ENCODE results near the gene SPACA7. TPM values are rescaled to one million over a fixed set of nuclear protein-coding genes. Genes with fewer than 3 reads are reported as not detected.

The SPACA7 gene
- total and polyA plus RNA-seq, 9 of the 15 experiments (the other 6 are each of a cell fraction or from before 2014, with no cell fraction given) = not detected

GRCh38 chr13:112475889-112476288 lies 99.7 kb downstream of the SPACA7 start:
- Histone ChIP-seq H3K4me1 (replicated peaks in 1 of 2; ENCODE audit: control insufficient read depth in 2 of 2, insufficient read depth in 2 of 2, low read length in 2 of 2) (no peaks in the 10 kb centered on the region), H3K9ac (ENCODE audit: insufficient read depth in 1 of 2, low read depth in 2 of 2, low read length in 2 of 2) (no peak overlapping the region), H3K9me3 (replicated peaks; ENCODE audit: control insufficient read depth, insufficient read depth, low read depth, low read length) (no peaks in the 10 kb centered on the region), H3K36me3 (ENCODE audit: control insufficient read depth, insufficient read depth, low read length) (no peaks in the 10 kb centered on the region), H3K27me3 (ENCODE audit: control insufficient read depth in 2 of 2, insufficient read depth in 2 of 2, low read length in 2 of 2) (no peaks in the 10 kb centered on the region; a peak in 1 of 5 replicates), H3K9me1 (ENCODE audit: control insufficient read depth, insufficient read depth, low read length) (no peaks in the 10 kb centered on the region), H4K20me1 (replicated peaks; ENCODE audit: control insufficient read depth, insufficient read depth, low read length) (no peaks in the 10 kb centered on the region), H3K79me2 (ENCODE audit: control insufficient read depth, insufficient read depth, low read length) (no peaks in the 10 kb centered on the region), H3K4me3 (no peak overlapping the region), H3K4me2 (ENCODE audit: insufficient read depth, low read length) (no peak overlapping the region), H3K27ac (ENCODE audit: extremely low read depth, low read depth, low read length) (no peak overlapping the region), H2AFZ (ENCODE audit: low read depth, low read length) (no peak overlapping the region)
- FAIRE-seq (no peak), ATAC-seq (no peak), DNase-seq (ENCODE audit: extremely low read depth in 1 of 4, low spot score in 3 of 4) (no peak)
- in situ Hi-C loops (cut with MboI) (no loop called here), intact Hi-C loops (cut with micrococcal nuclease) (no loop called here)
- CTCF ChIA-PET (ENCODE audit: low intra/inter-chr PET ratio) = no interaction called here
- no TSS peak for BruUV-seq (replicated peaks)
- TF ChIP-seq CLOCK (CRISPR knock-in tag; IDR thresholded peaks at IDR 0.05; ENCODE audit: borderline replicate concordance) = no peak
- TF ChIP-seq DNMT1 (IDR thresholded peaks at IDR 0.05) = no peak
- 14% methylated on average over 1 of the region's 1 CpG for WGBS (ENCODE audit: insufficient coverage, low coverage, missing lambda C conversion rate)
- POLR2A ChIA-PET = no interaction called here

GRCh38 chr13:112477070-112477619 lies 101.0 kb downstream of the SPACA7 start:
- no peak for ATAC-seq
- no peaks in the 10 kb centered on the region; a peak in 1 of 5 replicates for H3K27me3 ChIP-seq (ENCODE audit: control insufficient read depth in 2 of 2, insufficient read depth in 2 of 2, low read length in 2 of 2)

More at GRCh38 chr13:112477070-112477619, 101.0 kb downstream of the SPACA7 start:
- H4K20me1 ChIP-seq (replicated peaks; ENCODE audit: control insufficient read depth, insufficient read depth, low read length) = no peaks in the 10 kb centered on the region
- no peak overlapping the region for H3K27ac ChIP-seq (ENCODE audit: extremely low read depth, low read depth, low read length)
- CTCF ChIA-PET (ENCODE audit: low intra/inter-chr PET ratio) = no interaction called here
- H3K4me2 ChIP-seq (ENCODE audit: insufficient read depth, low read length) = no peak overlapping the region
- H3K9me1 ChIP-seq (ENCODE audit: control insufficient read depth, insufficient read depth, low read length) = no peaks in the 10 kb centered on the region
- intact Hi-C loops (cut with micrococcal nuclease) = no loop called here
- H2AFZ ChIP-seq (ENCODE audit: low read depth, low read length) = no peak overlapping the region
- in situ Hi-C loops (cut with MboI) = no loop called here
- H3K9me3 ChIP-seq (replicated peaks; ENCODE audit: control insufficient read depth, insufficient read depth, low read depth, low read length) = no peaks in the 10 kb centered on the region
- no peak for FAIRE-seq
- BruUV-seq (replicated peaks) = no TSS peak
- no peak for DNase-seq (ENCODE audit: extremely low read depth in 1 of 4, low spot score in 3 of 4)
- no peaks in the 10 kb centered on the region for H3K4me1 ChIP-seq (replicated peaks in 1 of 2; ENCODE audit: control insufficient read depth in 2 of 2, insufficient read depth in 2 of 2, low read length in 2 of 2)
- no peaks in the 10 kb centered on the region for H3K36me3 ChIP-seq (ENCODE audit: control insufficient read depth, insufficient read depth, low read length)
- H3K9ac ChIP-seq (ENCODE audit: insufficient read depth in 1 of 2, low read depth in 2 of 2, low read length in 2 of 2) = no peak overlapping the region
- H3K79me2 ChIP-seq (ENCODE audit: control insufficient read depth, insufficient read depth, low read length) = no peaks in the 10 kb centered on the region
- 0 out of 2 replicates have a peak, but pooled peaks have one; percentile 11 for TF ChIP-seq ZNF316 (IDR thresholded peaks at IDR 0.05)
- TF ChIP-seq THAP7 (CRISPR knock-in tag; IDR thresholded peaks at IDR 0.05) = no peak
- WGBS (ENCODE audit: insufficient coverage, low coverage, missing lambda C conversion rate) = 24% methylated on average over 8 of the region's 9 CpGs
- no peak overlapping the region for H3K4me3 ChIP-seq
- POLR2A ChIA-PET = no interaction called here

Measured in K562 (cell line).